ENCODE measurements around the gene RABAC1.

RABAC1 gene

GRCh38 chr19:41988947-41989346 is 29.8 kb upstream of the RABAC1 start:
- DNase-seq (ENCODE audit: low read depth in 2 of 2), result no peak

GRCh38 chr19:41987141-41987860 is 28.2 kb upstream of the RABAC1 start:
- DNase-seq (ENCODE audit: low read depth in 2 of 2), result no peak

GRCh38 chr19:41984961-41985360 is 25.8 kb upstream of the RABAC1 start:
- no peak for DNase-seq (ENCODE audit: low read depth in 2 of 2)

GRCh38 chr19:41981724-41982123 is 22.6 kb upstream of the RABAC1 start:
- DNase-seq (ENCODE audit: low read depth in 2 of 2), result no peak

GRCh38 chr19:41978470-41978869 is 19.3 kb upstream of the RABAC1 start:
- DNase-seq (ENCODE audit: low read depth in 2 of 2), result no peak

- no peak for DNase-seq (ENCODE audit: low read depth in 2 of 2)
Observed at GRCh38 chr19:41977916-41978315, 18.8 kb upstream of the RABAC1 start.

- no peak for DNase-seq (ENCODE audit: low read depth in 2 of 2)
Observed at GRCh38 chr19:41974652-41975051, 15.5 kb upstream of the RABAC1 start.

GRCh38 chr19:41971363-41971762 is 12.2 kb upstream of the RABAC1 start:
- no peak for DNase-seq (ENCODE audit: low read depth in 2 of 2)

GRCh38 chr19:41969772-41970458 is 10.8 kb upstream of the RABAC1 start:
- DNase-seq (ENCODE audit: low read depth in 2 of 2), result no peak

- no peak for DNase-seq (ENCODE audit: low read depth in 2 of 2)
Observed at GRCh38 chr19:41968751-41969595, 9.9 kb upstream of the RABAC1 start.

GRCh38 chr19:41967054-41967783 is 8.1 kb upstream of the RABAC1 start:
- no peak for DNase-seq (ENCODE audit: low read depth in 2 of 2)

- no peak for DNase-seq (ENCODE audit: low read depth in 2 of 2)
Observed at GRCh38 chr19:41965106-41965505, 6.0 kb upstream of the RABAC1 start.

- DNase-seq (ENCODE audit: low read depth in 2 of 2), result no peak
Observed at GRCh38 chr19:41960973-41961372, 1.9 kb upstream of the RABAC1 start.

GRCh38 chr19:41958367-41959055 is 610 bp downstream of the RABAC1 start:
- DNase-seq (ENCODE audit: low read depth in 2 of 2), result peak; percentile 66 to 88

- no peak for DNase-seq (ENCODE audit: low read depth in 2 of 2)
Observed at GRCh38 chr19:41957838-41958366, 1.2 kb downstream of the RABAC1 start.

- no peak for DNase-seq (ENCODE audit: low read depth in 2 of 2)
Observed at GRCh38 chr19:41957161-41957837, 1.8 kb downstream of the RABAC1 start.

GRCh38 chr19:41956621-41957020 is 2.5 kb downstream of the RABAC1 start:
- DNase-seq (ENCODE audit: low read depth in 2 of 2), result no peak

- no peak for DNase-seq (ENCODE audit: low read depth in 2 of 2)
Observed at GRCh38 chr19:41955521-41955920, 3.6 kb downstream of the RABAC1 start.

GRCh38 chr19:41951686-41952172 is 7.4 kb downstream of the RABAC1 start:
- peak; percentile 69 to 90 for DNase-seq (ENCODE audit: low read depth in 2 of 2)

- DNase-seq (ENCODE audit: low read depth in 2 of 2), result no peak
Observed at GRCh38 chr19:41947091-41947490, 12.0 kb downstream of the RABAC1 start.

Measured in stimulated activated CD4-positive, alpha-beta T cell treated with anti-CD3 and anti-CD28 coated beads, Interleukin-15, amount 100 ng/mL, for 48 hours (primary cell).